Measurements from ENCODE around the gene CWC22. TPM values are rescaled to one million over a fixed set of nuclear protein-coding genes. Genes with fewer than 3 reads are reported as not detected.

Gene CWC22
- total and polyA plus RNA-seq, 2 experiments from 2014 or later, result 15.7 to 17.6 TPM

DNA sequence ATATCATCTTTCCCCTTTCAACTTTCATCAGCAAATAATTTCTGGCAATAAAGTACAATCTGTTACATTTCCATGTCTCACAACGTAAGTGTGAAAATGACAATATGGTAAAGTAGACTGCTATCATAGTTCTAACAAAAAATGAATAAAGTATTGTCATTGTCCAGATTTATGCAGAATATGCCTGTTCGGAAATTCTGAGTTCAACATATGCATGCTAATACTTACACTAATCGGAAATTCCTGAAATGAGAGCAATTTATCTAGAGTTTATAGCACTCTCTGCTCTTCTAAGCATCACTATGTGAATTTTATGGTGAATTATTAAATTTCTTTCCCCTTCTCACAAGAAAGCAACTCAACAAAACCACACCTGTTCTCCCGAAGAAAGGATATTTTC, 8.1 kb downstream of the CWC22 start:
- Histone ChIP-seq H3K4me2 (no peak overlapping the region), H3K9me3 (ENCODE audit: low read depth) (no peaks in the 10 kb centered on the region), H2AFZ (no peak overlapping the region), H3K36me3 (replicated peaks; ENCODE audit: insufficient read depth, low read depth) (no peaks in the 10 kb centered on the region), H3K27me3 (no peaks in the 10 kb centered on the region), H4K20me1 (ENCODE audit: insufficient read depth, poor library complexity, severe bottlenecking) (peaks cover 15% of the 10 kb centered on the region), H3K9me2 (replicated peaks; ENCODE audit: insufficient read depth) (no peaks in the 10 kb centered on the region), H3K27ac (no peak overlapping the region), H3K4me3 (no peak overlapping the region), H3K79me2 (peaks cover 97% of the 10 kb centered on the region), H3K4me1 (ENCODE audit: insufficient read depth) (peaks cover 3% of the 10 kb centered on the region)
- 98% methylated on average over 4 of the region's 4 CpGs for WGBS (ENCODE audit: low lambda C conversion rate, missing lambda C conversion rate)
- TF ChIP-seq CTCF (IDR thresholded peaks at IDR 0.05; ENCODE audit: poor library complexity) (no peak), EZH2 (IDR thresholded peaks at IDR 0.05; ENCODE audit: borderline replicate concordance) (no peak), EZH2phosphoT487 (IDR thresholded peaks at IDR 0.05; ENCODE audit: low read depth, severe bottlenecking, unreplicated experiment) (no peak)
- DNase-seq (ENCODE audit: low spot score), result no peak

DNA sequence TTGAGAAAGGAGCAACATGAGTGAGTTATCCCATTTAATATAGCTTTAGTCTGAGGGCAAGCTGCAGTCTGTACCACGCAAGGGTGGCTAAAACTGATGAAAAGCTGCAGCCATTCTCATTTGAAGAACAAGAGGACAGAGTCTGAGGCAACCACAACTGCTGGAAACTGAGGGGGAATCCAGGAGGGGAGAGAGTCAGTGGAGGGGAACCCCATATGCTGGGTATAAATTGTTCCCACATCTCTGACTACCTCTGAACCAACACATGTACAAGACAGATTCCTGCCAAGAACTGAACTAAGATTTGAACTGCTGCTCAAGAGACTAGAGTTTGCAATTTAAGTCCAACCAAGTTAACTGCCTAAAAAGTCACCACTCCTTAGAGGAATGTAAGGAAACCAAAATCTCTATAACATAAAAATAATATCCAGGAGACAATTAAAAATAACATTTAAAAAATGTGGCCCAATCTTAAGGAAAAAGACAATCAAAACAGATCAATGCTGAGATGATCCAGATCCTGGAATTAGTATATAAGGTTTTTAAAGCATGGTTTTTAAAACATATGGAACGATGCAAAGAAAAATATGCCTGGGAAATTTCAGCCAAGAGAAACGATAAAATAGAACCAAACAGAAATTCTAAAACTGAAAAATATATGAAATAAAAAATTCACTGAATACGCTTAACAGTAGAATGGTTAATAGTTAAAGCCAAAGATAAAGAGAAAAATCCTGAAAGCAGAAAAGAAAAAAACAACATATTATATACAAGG, 11.2 kb downstream of the CWC22 start:
- H3K4me3 ChIP-seq, result no peak overlapping the region
- DNase-seq (ENCODE audit: low spot score), result no peak
- H3K4me1 ChIP-seq (ENCODE audit: insufficient read depth), result peaks cover 3% of the 10 kb centered on the region
- TF ChIP-seq EZH2 (IDR thresholded peaks at IDR 0.05; ENCODE audit: borderline replicate concordance), result no peak
- TF ChIP-seq CTCF (IDR thresholded peaks at IDR 0.05; ENCODE audit: poor library complexity), result no peak
- TF ChIP-seq EZH2phosphoT487 (IDR thresholded peaks at IDR 0.05; ENCODE audit: low read depth, severe bottlenecking, unreplicated experiment), result no peak
- WGBS (ENCODE audit: low lambda C conversion rate, missing lambda C conversion rate), result 94% methylated on average over 4 of the region's 4 CpGs
- peaks cover 4% of the 10 kb centered on the region for H3K36me3 ChIP-seq (replicated peaks; ENCODE audit: insufficient read depth, low read depth)
- no peak overlapping the region for H3K4me2 ChIP-seq
- no peaks in the 10 kb centered on the region for H3K9me2 ChIP-seq (replicated peaks; ENCODE audit: insufficient read depth)
- H3K27me3 ChIP-seq, result no peaks in the 10 kb centered on the region
- H3K79me2 ChIP-seq, result peaks cover 76% of the 10 kb centered on the region
- no peaks in the 10 kb centered on the region for H3K9me3 ChIP-seq (ENCODE audit: low read depth)
- no peak overlapping the region for H2AFZ ChIP-seq
- H3K27ac ChIP-seq, result no peak overlapping the region
- peaks cover 15% of the 10 kb centered on the region for H4K20me1 ChIP-seq (ENCODE audit: insufficient read depth, poor library complexity, severe bottlenecking)

GRCh38 chr2:179991344-179991743, 15.8 kb downstream of the CWC22 start:
- WGBS (ENCODE audit: low lambda C conversion rate, missing lambda C conversion rate), result 93% methylated on average over 4 of the region's 4 CpGs
- Histone ChIP-seq H3K4me1 (ENCODE audit: insufficient read depth) (no peaks in the 10 kb centered on the region), H3K9me2 (replicated peaks; ENCODE audit: insufficient read depth) (no peaks in the 10 kb centered on the region), H3K79me2 (peaks cover 32% of the 10 kb centered on the region), H4K20me1 (ENCODE audit: insufficient read depth, poor library complexity, severe bottlenecking) (peaks cover 5% of the 10 kb centered on the region), H2AFZ (no peak overlapping the region), H3K9me3 (ENCODE audit: low read depth) (no peaks in the 10 kb centered on the region), H3K27ac (no peak overlapping the region), H3K36me3 (replicated peaks; ENCODE audit: insufficient read depth, low read depth) (peaks cover 4% of the 10 kb centered on the region), H3K4me2 (no peak overlapping the region), H3K27me3 (no peaks in the 10 kb centered on the region), H3K4me3 (no peak overlapping the region)
- TF ChIP-seq EZH2 (IDR thresholded peaks at IDR 0.05; ENCODE audit: borderline replicate concordance) (no peak), CTCF (IDR thresholded peaks at IDR 0.05; ENCODE audit: poor library complexity) (no peak), EZH2phosphoT487 (IDR thresholded peaks at IDR 0.05; ENCODE audit: low read depth, severe bottlenecking, unreplicated experiment) (no peak)
- DNase-seq (ENCODE audit: low spot score), result no peak
